Measurements from ENCODE around the gene ADAMTS17.
"Not testable (repeated sequence)": the region's sequence is repeated elsewhere in the genome, so short reads cannot be mapped to it uniquely, and the experiment has no call there.

The ADAMTS17 gene

GRCh38 chr15:99982662-99983061 is 359.1 kb downstream of the ADAMTS17 start:
- DNase-seq, result no peak

GRCh38 chr15:99981839-99982658 is 359.7 kb downstream of the ADAMTS17 start:
- DNase-seq, result no peak

GRCh38 chr15:99981191-99981647 is 360.6 kb downstream of the ADAMTS17 start:
- no peak for DNase-seq

- no peak for DNase-seq
These were observed 361.0 kb downstream of the ADAMTS17 start for GRCh38 chr15:99980752-99981151.

- not testable (repeated sequence) for DNase-seq
These were observed 361.9 kb downstream of the ADAMTS17 start for GRCh38 chr15:99979886-99980285.

GRCh38 chr15:99979371-99979770 is 362.4 kb downstream of the ADAMTS17 start:
- DNase-seq, result no peak

- DNase-seq, result no peak
These were observed 363.3 kb downstream of the ADAMTS17 start for GRCh38 chr15:99978426-99978825.

- no peak for DNase-seq
These were observed 363.8 kb downstream of the ADAMTS17 start for GRCh38 chr15:99977929-99978328.

- DNase-seq, result no peak
These were observed 364.9 kb downstream of the ADAMTS17 start for GRCh38 chr15:99976811-99977271.

GRCh38 chr15:99976000-99976399 is 365.8 kb downstream of the ADAMTS17 start:
- no peak for DNase-seq

GRCh38 chr15:99974246-99974645 is 367.5 kb downstream of the ADAMTS17 start:
- DNase-seq, result no peak

GRCh38 chr15:99973351-99973750 is 368.4 kb downstream of the ADAMTS17 start:
- no peak for DNase-seq

GRCh38 chr15:99970891-99971430 is 370.8 kb downstream of the ADAMTS17 start:
- no peak for DNase-seq

GRCh38 chr15:99969261-99969920 is 372.4 kb downstream of the ADAMTS17 start:
- DNase-seq, result no peak

- DNase-seq, result no peak
These were observed 373.9 kb downstream of the ADAMTS17 start for GRCh38 chr15:99967841-99968371.

- DNase-seq, result no peak
These were observed 375.0 kb downstream of the ADAMTS17 start for GRCh38 chr15:99966815-99967214.

- no peak for DNase-seq
These were observed 376.4 kb downstream of the ADAMTS17 start for GRCh38 chr15:99965376-99965775.

- no peak for DNase-seq
These were observed 377.8 kb downstream of the ADAMTS17 start for GRCh38 chr15:99963976-99964375.

- no peak for DNase-seq
These were observed 378.5 kb downstream of the ADAMTS17 start for GRCh38 chr15:99963096-99963825.

GRCh38 chr15:99962006-99962561 is 379.7 kb downstream of the ADAMTS17 start:
- no peak for DNase-seq

- DNase-seq, result no peak
These were observed 380.7 kb downstream of the ADAMTS17 start for GRCh38 chr15:99961011-99961441.

GRCh38 chr15:99959326-99959725 is 382.4 kb downstream of the ADAMTS17 start:
- no peak for DNase-seq

Data from DMS153 (cell line).